Bronchial epithelial cell (primary cell): ENCODE results near the gene AGBL4. TPM values are rescaled to one million over a fixed set of nuclear protein-coding genes. Genes with fewer than 3 reads are reported as not detected.
"Not testable (repeated sequence)": the region's sequence is repeated elsewhere in the genome, so short reads cannot be mapped to it uniquely, and the experiment has no call there.

Experiments
- DNase-seq: peaks from one replicate; pipeline ENCODE4 v3.0.0-alpha.2; 2010; ENCODE audit warnings: low read depth
- FAIRE-seq: peaks from 2 replicates; lab custom pipeline; 2011; peaks lifted over from hg19 to GRCh38; lab: Jason Lieb, UNC
- H3K27me3 ChIP-seq: 2 replicates; pipeline ENCODE4 v1.5.1; 2011; ENCODE audit warnings: low read length; ENCODE audit not compliant: control insufficient read depth, insufficient read depth
- H3K36me3 ChIP-seq: 2 replicates; pipeline ENCODE4 v1.5.1; 2011; ENCODE audit warnings: low read length; ENCODE audit not compliant: control insufficient read depth, insufficient read depth
- H3K4me3 ChIP-seq: 2 replicates; pipeline ENCODE4 v1.5.1; 2011; ENCODE audit warnings: mild to moderate bottlenecking, low read depth, low read length, control low read depth
- total RNA-seq: library from RNA; depleted of rRNA; stranded (reverse); fragments of >200 nt; gene quantifications from 2 replicates; pipeline ENCODE4 v1.2.1, GENCODE V29; 2014
- TF ChIP-seq, protein P1 (sequence below): IDR thresholded peaks from 2 replicates; pipeline ENCODE4 v1.5.1; 2011; ENCODE audit warnings: mild to moderate bottlenecking, moderate library complexity, low read length, control low read depth, inconsistent platforms; ENCODE audit not compliant: insufficient read depth, severe bottlenecking

The AGBL4 gene
- total RNA-seq, 1 donor from 2014 or later: not detected

GRCh38 chr1:49319426-49319963 is 704.3 kb downstream of the AGBL4 start:
- DNase-seq: no peak
- no peak for FAIRE-seq
- TF ChIP-seq, protein P1, sequence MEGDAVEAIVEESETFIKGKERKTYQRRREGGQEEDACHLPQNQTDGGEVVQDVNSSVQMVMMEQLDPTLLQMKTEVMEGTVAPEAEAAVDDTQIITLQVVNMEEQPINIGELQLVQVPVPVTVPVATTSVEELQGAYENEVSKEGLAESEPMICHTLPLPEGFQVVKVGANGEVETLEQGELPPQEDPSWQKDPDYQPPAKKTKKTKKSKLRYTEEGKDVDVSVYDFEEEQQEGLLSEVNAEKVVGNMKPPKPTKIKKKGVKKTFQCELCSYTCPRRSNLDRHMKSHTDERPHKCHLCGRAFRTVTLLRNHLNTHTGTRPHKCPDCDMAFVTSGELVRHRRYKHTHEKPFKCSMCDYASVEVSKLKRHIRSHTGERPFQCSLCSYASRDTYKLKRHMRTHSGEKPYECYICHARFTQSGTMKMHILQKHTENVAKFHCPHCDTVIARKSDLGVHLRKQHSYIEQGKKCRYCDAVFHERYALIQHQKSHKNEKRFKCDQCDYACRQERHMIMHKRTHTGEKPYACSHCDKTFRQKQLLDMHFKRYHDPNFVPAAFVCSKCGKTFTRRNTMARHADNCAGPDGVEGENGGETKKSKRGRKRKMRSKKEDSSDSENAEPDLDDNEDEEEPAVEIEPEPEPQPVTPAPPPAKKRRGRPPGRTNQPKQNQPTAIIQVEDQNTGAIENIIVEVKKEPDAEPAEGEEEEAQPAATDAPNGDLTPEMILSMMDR: no peak

DNA sequence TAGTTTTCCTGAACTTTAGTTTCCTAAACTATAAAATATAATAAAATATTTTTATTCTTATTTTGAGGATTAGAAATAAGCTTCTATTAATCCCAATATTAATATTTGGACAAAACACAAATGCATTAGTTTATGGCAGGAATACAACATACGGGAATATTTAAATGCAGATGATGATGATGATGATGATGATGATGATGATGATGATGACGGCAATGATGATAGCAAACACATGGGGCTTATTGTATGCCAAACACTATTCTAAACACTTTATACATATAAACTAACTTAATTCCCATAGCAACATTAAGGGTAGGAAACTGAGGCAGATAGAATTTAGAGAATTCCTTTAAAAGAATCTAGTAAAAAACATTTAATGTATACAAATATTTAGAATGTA is 705.5 kb downstream of the AGBL4 start:
- no peak for FAIRE-seq
- H3K27me3 ChIP-seq: no peaks in the 10 kb centered on the region
- TF ChIP-seq, protein P1: no peak
- DNase-seq: no peak
- H3K36me3 ChIP-seq: no peaks in the 10 kb centered on the region
- H3K4me3 ChIP-seq: no peak overlapping the region

More at GRCh38 chr1:49319426-49319963, 704.3 kb downstream of the AGBL4 start:
- no peaks in the 10 kb centered on the region for H3K36me3 ChIP-seq
- H3K27me3 ChIP-seq: no peaks in the 10 kb centered on the region
- H3K4me3 ChIP-seq: no peak overlapping the region

- no peak for FAIRE-seq
- DNase-seq: no peak
- H3K27me3 ChIP-seq: no peaks in the 10 kb centered on the region
- H3K36me3 ChIP-seq: no peaks in the 10 kb centered on the region
- TF ChIP-seq, protein P1: no peak
- no peak overlapping the region for H3K4me3 ChIP-seq
Measured at GRCh38 chr1:49307457-49307856, 716.3 kb downstream of the AGBL4 start.

DNA sequence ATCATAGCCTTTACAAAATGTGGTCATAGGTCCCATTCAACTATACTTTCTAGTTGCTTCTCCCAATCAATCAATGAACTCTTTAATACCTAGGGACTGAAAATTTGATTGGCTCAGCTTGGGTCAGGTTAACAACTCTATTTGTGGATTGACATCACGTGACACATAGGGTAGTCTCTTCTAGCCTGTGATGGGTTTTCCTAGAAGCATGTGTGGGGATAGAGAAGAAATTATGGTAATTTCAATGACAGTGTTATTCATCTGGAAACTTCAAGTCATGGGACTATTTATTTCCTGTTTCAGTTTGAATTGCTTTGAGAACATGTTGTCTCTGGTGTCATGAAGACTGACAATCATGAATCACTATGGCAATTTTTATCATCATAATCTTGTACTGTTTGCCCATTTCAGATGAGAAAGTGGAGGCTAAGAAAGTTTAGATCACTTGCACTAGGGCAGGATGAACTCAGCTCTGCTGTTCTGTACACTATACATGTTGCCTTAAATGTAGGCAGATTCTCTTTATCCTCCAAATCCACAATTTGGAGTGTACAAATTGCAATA is 717.2 kb downstream of the AGBL4 start:
- no peak overlapping the region for H3K4me3 ChIP-seq
- FAIRE-seq (no peak), DNase-seq (no peak)
- no peaks in the 10 kb centered on the region for H3K27me3 ChIP-seq
- TF ChIP-seq, protein P1: no peak
- no peaks in the 10 kb centered on the region for H3K36me3 ChIP-seq

GRCh38 chr1:49302400-49302799 is 721.4 kb downstream of the AGBL4 start:
- H3K4me3 ChIP-seq, DNase-seq, H3K36me3 ChIP-seq, FAIRE-seq, H3K27me3 ChIP-seq: not testable (repeated sequence)

DNA sequence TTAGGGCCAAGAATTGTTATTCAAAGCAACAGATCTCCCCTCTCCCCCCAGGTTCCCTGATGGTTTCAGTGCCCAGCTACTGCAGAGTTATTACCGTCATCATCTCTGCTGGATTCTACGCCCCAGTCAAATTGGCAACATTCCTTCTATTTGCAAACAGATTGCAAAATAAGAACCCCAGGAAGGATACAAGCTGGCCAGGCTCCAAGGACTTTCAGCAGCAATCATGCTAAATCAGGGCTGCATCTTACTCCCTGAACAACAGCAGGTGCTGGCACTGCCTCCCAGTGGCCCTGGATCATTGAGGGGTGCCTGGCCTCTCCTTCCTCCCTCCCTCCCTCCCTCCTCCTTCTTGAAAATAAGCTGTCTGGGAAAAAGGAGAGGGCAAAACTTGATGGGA is 725.5 kb downstream of the AGBL4 start:
- DNase-seq (no peak), FAIRE-seq (no peak)
- Histone ChIP-seq H3K27me3 (no peaks in the 10 kb centered on the region), H3K36me3 (no peaks in the 10 kb centered on the region), H3K4me3 (no peak overlapping the region)
- TF ChIP-seq, protein P1: no peak
